ENCODE data around the gene S100A16.

S100A16 gene

DNA sequence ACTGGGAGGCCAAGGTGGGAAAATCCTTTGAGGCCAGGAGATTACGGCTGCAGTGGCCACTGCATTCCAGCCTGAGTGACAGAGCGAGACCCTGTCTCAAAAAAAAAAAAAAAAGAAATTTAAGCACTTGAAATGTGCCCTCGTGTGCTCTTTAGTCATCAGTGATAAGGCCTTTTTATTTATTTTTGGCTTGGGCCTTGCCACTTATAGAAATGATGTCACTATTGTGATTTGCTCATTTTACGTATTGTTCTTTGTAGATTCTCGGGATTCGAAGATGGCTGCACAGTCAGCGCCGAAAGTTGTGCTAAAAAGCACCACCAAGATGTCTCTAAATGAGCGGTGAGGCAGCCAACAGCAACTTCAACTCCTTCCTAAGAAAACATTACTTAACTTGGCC, 23.4 kb upstream of the S100A16 start:
- no peak for DNase-seq (ENCODE audit: low read depth in 2 of 2)

DNA sequence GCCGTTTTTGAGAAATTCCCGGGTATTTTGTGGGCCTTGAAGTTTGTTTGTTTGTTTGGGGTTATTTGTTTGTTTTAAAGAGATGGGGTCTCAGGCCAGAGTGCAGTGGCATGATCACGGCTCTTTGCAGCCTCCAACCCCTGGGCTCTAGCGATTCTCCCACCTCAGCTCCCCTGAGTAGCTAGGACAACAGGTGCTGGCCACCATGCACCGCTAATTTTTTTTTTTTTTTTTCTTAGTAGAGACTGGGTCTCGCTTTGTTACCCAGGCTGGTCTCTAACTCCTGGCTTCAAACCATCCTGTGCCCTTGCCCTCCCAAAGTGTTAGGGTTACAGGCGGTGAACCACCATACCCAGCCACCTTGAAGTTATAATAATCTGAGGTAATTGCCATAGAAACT, 22.9 kb upstream of the S100A16 start:
- no peak for DNase-seq (ENCODE audit: low read depth in 2 of 2)

DNA sequence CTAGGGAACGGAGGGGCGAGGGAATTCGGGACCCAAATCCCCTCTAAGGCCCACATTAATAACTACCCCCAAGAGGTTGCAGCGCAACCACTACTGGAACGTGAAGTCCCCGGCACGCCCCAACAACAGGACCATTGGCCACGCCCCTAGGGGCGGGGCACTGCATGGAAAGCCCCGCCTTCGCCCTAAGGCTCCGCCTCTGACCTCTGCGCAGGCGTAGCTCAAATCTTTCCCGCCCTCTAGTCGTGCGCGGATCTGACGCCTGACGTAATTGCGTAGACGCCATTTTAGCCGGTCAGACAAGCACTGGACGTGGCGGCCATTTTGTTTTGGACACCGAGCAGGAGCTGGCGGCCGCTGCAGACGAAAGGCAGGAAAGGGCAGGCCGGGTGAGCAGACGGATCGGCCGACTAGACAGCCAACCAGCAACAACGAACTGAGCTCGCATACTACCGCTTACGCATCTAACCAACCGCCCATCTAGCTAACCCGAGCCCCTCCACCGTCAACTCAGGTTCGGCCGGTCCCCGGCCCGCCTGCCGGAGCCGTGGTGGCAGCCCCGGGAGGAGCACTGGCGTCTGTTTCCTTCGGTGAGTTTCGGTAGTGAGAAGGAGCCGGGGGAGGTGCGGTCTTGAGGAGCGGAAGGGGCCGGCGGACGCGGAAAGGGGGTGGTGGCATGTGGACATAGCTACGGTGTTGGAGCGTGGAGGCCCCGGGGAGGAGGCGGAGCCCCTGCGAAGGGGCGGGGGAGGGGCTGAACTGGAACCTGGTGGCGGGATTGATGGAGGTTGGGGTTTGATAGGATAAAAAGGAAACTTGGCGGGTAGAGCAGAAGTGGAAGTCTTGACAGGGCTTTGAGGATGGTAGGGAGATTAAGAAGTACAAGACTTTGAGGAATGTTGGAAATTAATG, 21.1 kb upstream of the S100A16 start, which contains the start of gene CHTOP:
TSS of gene CHTOP (plus strand) at position 313 of the 912 bp plus-strand sequence. CDS start 2,523 bp downstream, outside the sequence.
- peak; percentile 93 to 95 for DNase-seq (ENCODE audit: low read depth in 2 of 2)

- DNase-seq (ENCODE audit: low read depth in 2 of 2), result no peak
Measured at GRCh38 chr1:153633161-153633753, 20.3 kb upstream of the S100A16 start.

DNA sequence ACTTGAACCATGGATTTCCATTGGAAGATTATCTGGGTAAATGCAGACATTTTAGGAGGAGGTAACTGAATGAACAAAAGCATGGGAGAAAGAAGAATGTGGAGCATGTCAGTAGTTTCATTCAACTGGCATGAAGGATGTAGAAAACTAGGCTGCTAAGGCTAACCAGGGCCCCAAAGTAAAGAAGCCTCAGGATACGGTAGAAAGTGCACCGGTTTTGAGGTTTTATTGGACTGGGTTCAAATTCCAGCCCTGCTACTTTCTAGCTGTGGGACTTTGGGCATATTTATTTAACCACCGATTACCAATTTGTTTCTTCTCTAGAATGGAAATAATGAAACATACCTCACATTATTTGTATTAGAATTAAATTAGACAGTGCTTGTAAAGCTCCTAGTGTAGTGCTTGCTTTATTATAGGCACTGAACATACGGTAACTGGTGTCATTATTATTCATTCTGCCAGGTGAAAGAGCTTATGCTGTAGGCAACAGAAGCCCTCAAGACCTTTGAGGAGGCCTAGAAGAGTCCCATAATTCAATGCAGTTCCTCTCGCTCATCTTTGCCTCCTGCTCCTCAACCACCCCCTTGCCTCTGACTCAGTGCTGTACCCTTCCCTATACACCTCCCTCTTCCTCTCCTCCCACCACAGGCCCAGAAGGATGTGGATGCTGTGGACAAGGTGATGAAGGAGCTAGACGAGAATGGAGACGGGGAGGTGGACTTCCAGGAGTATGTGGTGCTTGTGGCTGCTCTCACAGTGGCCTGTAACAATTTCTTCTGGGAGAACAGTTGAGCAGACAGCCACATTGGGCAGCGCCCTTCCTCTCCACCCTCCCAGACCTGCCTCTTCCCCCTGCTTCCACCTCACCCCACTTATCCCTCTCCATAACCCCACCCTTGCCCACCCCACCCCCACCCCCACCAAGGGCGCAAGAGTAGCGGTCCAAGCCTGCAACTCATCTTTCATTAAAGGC, 18.4 kb upstream of the S100A16 start:
- DNase-seq (ENCODE audit: low read depth in 2 of 2), result no peak

- DNase-seq (ENCODE audit: low read depth in 2 of 2), result no peak
Measured at GRCh38 chr1:153630384-153630783, 17.4 kb upstream of the S100A16 start.

DNA sequence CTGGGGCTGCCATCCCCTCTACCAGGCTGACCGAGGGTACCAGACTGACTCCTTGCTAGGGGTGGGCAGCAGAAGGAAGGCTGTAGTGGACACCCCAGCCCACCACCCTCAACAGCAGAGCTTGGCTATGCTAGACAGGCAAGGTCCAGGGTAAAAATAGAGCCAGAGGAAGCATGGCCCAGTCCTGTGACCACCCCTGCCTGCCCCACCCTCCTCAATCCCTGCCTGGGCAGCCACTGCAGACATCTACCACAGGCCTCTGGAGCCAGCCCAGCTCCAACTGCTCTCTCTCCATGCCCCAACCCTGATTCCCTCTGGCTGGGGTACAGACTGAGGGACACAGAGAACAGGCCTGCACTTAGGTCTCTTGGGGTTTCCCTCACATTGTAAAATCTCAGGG, 17.0 kb upstream of the S100A16 start:
- no peak for DNase-seq (ENCODE audit: low read depth in 2 of 2)

DNA sequence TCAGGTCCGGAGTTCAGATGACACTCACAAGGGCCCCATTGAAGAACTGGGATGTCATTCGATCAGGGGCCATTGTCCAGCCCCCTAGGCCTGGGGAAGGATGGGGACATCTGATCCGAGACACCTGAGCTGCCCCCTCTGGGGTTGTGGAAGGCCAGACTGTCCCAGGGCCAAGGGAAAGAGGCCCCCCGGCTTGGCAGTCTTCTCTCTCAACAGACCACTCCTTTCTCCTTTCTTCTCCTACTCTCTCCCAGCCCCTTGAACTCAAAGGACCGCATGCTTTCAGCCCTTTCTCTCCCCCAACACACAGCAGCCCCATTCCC, 16.4 kb upstream of the S100A16 start:
- DNase-seq (ENCODE audit: low read depth in 2 of 2), result no peak

- DNase-seq (ENCODE audit: low read depth in 2 of 2), result no peak
Measured at GRCh38 chr1:153628638-153629342, 15.9 kb upstream of the S100A16 start.

DNA sequence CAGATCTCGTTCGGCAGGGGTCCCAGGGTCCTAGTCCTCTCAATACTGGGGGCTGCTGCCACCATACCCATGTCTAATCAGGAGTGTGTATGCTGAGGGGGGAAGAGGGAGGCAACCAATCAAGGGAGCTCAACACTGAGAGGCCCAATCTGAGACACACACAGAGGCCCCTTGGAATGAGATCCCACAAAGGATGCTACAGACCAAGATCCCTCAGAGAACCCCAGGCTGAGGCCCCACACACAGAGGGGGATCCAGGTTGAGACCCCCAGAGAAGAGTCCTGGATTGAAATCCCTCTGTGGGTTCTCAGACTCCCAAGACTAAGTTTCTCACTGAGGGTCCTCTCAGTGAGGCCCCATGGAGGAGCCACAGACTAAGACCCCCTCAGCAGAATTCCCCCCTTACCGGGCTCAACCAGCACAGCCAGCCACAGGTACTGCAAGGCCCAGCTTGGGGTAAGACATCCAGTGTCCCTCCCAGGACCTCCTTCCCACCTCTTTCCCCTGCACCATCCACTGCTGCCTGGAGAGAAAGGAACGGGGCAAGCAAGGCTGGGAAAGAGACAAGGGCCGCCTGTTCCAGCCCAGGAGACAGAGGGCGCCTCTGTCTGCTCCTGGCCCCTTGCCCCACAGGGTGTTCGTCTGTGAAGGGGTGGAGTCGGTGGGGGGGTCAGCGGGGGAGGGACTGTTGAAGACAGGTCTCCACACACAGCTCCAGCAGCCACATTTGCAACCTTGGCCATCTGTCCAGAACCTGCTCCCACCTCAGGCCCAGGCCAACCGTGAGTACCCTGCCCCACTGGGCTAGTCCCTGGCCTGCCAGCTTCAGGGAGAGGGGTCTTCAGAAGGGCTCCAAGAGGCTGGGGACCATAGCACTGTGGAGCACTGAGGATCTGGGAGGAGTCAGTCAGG, 15.0 kb upstream of the S100A16 start, which contains the start of gene S100A1:
TSS of gene S100A1 (plus strand) at position 720 of the 912 bp plus-strand sequence. CDS start 2,088 bp downstream, outside the sequence.
- DNase-seq (ENCODE audit: low read depth in 2 of 2), result no peak

GRCh38 chr1:153626904-153627714, 14.2 kb upstream of the S100A16 start, which contains the start of gene S100A13:
Gene S100A13 (minus strand): TSS chr1:153627505. CDS start chr1:153626472, 1,033 bp downstream.
- no peak for DNase-seq (ENCODE audit: low read depth in 2 of 2)

- DNase-seq (ENCODE audit: low read depth in 2 of 2), result no peak
Measured at GRCh38 chr1:153626477-153626903, 13.6 kb upstream of the S100A16 start.

DNA sequence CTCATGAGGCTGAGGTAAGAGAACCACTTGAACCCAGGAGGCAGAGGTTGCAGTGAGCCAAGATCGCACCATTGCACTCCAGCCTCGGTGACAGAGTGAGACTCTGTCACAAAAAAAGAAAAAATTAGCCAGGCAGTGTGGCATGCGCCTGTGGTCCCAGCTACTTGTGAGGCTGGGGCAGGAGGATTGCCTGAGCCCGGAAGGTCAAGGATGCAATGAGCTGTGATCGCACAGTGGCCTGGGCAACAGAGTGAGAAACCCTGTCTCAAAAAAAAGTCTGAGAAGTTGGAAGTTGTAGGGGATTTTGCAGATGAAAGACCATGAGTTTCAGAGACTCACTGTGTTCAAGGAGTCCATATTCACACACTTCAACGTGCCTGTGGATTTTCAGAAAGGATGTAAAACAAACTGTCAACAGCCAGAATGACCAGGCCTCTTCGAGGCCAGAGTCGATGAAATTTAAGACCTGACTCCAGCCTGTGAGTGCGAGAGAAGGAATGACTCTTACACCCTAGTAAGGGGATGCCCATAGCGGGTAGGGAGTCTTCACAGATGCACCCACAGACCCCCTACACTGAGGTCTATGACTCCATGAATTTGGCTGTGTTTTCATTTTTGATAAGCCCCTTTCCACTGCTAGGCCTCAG, 12.2 kb upstream of the S100A16 start:
- no peak for DNase-seq (ENCODE audit: low read depth in 2 of 2)

DNA sequence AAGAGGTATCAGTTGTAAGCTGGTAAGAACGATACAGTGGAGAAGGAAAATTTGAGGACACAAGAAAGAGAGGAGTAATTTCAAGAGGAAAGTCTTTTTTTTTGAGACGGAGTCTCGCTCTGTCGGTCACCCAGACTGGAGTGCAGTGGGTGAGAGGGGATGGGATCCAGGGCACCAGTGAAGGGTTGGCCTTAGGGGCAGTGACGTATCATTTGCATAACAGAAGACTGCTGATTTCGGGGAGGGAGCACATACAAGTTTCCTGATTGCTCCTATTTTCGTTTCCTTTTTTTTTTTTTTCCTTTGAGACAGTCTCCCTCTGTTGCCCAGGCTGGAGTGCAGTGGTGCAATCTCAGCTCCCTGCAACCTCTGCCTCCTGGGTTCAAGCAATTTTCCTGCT, 10.2 kb upstream of the S100A16 start:
- DNase-seq (ENCODE audit: low read depth in 2 of 2), result no peak

DNA sequence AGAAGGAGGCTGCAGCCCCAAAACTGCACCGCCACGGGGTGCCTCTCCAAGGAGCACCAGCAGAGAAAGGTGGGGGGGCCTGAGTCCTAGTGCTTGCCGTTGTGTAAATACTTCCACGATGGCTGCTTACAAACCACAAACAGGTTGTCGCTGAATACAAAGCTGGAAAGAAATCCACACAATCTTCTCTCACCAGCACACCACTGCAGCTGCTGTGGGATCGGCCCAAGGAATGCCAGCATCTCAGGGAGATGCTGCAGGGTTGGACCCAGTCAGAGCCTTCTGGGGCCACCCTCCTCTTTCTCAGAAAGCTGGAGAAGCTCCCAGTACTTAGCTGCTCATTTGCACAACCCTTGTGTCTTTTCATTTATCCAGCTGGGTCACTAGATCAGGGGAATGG, 6.2 kb upstream of the S100A16 start:
- DNase-seq (ENCODE audit: low read depth in 2 of 2), result no peak

GRCh38 chr1:153617663-153618062, 4.7 kb upstream of the S100A16 start:
- peak in 1 of 2 donors; percentile 47 for DNase-seq (ENCODE audit: low read depth in 2 of 2)

GRCh38 chr1:153616917-153617311, 4.0 kb upstream of the S100A16 start:
- DNase-seq (ENCODE audit: low read depth in 2 of 2), result no peak

DNA sequence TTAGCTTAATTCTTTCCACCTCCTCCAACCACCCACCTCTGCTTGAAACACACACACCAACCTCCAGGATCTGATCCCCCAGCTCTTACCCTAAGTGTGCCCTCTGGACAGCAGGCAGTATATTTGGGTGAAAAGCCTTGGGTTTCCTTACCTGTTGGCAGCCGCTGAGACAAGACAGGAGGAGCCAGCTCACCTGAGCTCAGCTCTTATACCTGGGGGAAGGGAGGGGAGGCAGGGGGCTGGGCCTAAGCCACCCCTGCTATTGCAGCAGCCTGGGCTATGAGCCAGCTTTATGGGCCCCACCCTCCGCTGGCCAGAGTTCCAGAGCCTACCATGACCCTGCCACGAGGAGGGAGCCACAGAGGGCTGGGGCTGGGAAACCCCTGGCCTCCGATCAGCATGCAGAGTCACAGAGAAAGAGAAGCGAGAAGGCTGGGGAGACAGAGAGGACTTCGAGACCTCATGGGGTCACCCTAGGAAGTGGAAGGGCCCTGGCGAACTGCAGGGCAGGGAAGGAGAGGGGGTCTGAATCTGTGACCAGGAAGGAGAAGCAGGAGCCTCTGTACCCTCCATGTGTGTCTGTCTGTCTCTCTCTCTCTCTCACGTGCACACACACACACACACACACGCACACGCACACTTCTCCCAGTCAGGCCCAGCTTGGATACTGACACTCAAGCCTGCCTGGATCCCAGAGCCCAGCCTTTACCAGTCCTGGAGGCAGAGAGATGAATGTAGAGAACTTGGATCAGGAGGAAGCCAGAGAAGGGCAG, 3.4 kb upstream of the S100A16 start, which contains the start of gene S100A14:
TSS of gene S100A14 (minus strand) at position 182 of the 773 bp plus-strand sequence. CDS start 467 bp downstream, outside the sequence.
- DNase-seq (ENCODE audit: low read depth in 2 of 2), result no peak
